Activated CD8-positive, alpha-beta memory T cell treated with anti-CD3 and anti-CD28 coated beads for 4 hours (primary cell): Measurements from ENCODE around the gene PTPN13.

Source experiments
- DNase-seq, 2 donors: peaks; one replicate each; pipeline ENCODE4 v3.0.0-alpha.2; 2020; ENCODE audit warnings: low read depth in 2 of 2

The PTPN13 gene

DNA sequence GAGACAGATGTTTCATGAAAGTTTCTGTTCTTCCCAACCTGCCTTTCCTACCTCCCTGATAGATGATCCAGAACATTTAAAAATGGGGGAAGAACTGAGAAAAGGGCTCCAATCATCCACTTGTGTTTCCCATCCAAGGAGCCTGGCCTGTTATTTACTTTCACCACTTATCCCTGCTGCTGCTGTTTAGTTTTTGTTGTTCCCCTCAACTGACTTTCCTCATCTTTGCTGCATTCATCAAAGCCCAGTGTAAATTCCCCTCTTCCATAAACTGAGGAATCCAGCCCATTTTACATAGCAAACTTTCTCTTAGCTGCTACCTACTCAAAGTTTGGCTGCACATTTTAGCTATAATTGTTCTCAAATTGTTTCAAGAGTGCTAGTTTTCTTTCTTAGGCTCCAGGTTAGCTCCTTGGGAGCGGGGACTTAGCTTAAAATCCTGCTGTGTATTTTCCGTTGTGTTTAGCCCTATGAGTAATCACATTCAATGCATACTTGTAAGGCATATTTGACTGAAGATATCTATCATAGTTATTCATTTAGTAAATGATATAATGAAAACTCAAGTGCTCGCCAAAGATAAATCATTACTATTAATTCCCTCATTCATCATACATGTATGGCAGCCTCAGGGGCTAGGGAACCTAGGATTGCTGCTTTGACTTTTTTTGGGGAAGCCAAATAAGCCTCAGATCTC, 1.4 kb upstream of the PTPN13 start:
- no peak for DNase-seq

GRCh38 chr4:86594559-86595425, 677 bp downstream of the PTPN13 start:
- no peak for DNase-seq

- no peak for DNase-seq
Observed at GRCh38 chr4:86595426-86595805, 1.3 kb downstream of the PTPN13 start.

DNA sequence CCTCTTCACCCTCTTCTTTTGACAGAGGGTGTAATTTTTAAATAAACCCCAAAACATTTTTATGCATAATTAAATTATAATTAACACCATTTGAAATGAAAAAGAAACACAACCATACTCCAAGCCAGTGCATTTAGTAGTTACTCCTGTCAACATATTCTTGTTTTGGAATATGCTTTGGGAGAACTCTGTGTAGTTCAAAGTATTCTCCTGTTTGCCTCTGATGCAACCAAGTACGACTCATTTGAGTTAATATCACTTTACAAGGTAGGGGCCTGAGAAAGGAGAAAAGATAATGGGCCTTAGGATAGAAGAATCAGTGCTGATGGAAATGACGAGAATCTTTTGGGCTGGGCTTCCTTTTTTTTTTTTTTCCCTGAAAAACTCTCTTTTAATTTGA, 2.7 kb downstream of the PTPN13 start:
- no peak for DNase-seq

DNA sequence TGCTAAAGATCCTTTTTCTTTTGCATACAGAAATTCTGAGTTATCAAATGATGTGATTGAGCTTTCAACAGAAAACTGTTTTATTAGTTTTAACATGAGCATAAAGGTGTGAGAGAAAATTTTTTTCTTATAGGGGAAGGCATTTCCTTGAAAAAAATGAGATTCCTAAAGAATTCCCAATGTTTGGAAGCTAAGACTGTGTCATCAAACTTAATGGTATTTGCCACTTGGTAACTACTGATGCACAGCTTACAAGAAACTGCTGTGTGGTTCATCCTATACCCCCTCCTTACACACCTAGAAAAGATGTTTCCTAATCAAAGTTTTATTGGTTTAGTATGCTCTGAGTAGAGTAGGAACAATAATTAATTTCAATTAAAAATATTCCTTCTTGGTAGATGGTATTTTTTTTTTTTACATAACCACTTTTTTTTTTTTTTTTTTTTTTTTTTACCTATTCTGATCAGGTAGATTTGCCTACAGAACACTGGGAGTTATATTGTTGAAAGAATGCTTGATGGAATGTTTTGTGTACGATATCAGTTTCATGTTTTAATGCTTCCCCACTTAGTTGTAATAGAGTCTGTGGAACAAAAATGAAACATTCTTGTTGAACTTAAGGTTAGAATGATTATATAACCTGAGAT, 6.0 kb downstream of the PTPN13 start:
- DNase-seq = no peak

GRCh38 chr4:86603311-86603885, 9.3 kb downstream of the PTPN13 start:
- DNase-seq = no peak

- DNase-seq = no peak
Observed at GRCh38 chr4:86606809-86607208, 12.7 kb downstream of the PTPN13 start.

DNA sequence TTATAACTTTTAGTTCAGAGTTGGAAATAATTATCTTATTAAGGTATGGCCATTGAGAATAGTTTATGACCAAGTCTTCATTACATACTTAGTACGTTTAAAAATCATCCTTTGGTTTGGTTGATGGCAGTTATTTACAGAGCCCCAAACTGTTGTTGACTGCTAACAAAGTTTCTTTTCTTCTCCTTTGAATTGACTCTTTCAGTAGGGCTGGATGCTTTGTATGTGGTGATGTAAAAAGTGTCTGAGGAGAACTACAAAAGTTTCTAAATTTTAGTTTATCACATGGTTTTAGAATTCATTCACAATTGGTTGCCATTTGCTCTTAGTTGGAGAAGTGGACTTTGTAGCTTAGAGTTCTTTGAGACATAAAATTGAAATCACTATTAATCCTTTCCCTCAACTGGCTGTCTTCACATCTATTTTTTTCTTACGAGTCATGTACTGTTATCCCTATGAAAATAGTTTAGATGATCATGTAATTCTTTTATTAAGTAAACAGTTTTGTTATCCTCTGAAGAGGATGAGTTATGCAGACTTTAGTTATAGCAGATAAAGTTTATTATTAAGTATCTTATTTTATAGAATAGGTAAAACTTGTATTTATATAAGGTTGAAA, 14.8 kb downstream of the PTPN13 start:
- DNase-seq = no peak

- DNase-seq = no peak
Observed at GRCh38 chr4:86611757-86612156, 17.6 kb downstream of the PTPN13 start.

- no peak for DNase-seq
Observed at GRCh38 chr4:86613734-86614133, 19.6 kb downstream of the PTPN13 start.

GRCh38 chr4:86614865-86615264, 20.8 kb downstream of the PTPN13 start:
- DNase-seq = no peak

DNA sequence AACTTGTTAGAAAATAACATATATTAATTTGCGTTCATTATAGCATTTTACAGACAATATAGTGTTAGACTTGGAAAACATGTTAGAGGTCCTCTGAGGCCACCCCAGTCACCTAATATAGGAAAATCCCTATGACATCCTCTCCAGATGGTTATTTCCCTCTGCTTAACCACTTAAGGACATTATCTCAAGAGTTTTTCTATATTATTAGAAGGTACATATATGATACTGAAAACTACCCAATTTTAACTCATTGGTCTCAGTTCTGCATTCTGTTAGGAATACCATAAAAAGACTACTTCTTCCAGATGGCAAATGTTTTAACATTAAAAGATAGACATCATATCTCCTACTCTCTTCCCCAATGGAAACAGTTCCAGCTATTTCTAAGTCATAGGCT, 21.4 kb downstream of the PTPN13 start:
- no peak for DNase-seq

- no peak for DNase-seq
Observed at GRCh38 chr4:86619656-86620055, 25.5 kb downstream of the PTPN13 start.

- no peak for DNase-seq
Observed at GRCh38 chr4:86621435-86621834, 27.3 kb downstream of the PTPN13 start.

DNA sequence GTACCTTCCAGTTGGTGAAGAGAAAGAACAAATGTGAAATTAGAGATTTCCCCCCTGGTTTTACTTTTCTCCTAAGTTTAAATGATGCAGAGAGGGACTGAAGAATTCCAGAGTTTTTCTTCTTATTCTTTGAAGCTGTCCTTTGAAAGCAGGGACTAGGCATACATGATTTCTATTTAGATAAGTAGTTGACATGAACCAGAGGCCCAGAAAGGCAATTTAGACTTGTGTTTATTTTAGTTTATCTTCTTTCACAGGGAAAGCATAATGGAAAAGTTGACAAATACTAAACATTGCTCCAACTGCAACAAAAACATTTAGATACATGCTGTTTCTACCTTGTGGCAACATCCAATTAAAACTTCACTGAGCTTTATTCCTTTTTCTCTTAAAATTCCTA, 32.0 kb downstream of the PTPN13 start:
- no peak for DNase-seq

- no peak for DNase-seq
Observed at GRCh38 chr4:86627462-86628135, 33.5 kb downstream of the PTPN13 start.

DNA sequence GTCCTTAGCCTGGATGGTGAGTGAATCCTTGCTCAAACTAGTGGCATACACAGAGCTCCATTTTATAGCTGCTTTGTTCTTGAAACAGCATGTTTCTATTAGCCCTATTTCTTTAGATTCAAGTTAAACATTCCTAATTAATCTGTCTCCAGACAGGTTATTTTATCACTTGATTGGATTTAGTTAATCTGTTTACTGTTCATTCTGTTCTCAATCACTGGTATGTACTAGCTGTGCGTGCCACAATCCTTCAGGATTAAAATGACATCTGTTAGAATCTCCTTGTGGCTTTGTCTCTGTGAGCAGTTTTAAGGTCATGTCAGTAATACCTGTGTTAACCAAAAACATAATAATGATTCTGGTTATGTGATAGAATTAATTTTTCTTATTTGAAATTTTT, 36.5 kb downstream of the PTPN13 start:
- no peak for DNase-seq

GRCh38 chr4:86631166-86631565, 37.1 kb downstream of the PTPN13 start:
- DNase-seq = no peak

GRCh38 chr4:86633854-86634253, 39.7 kb downstream of the PTPN13 start:
- DNase-seq = no peak

- DNase-seq = no peak
Observed at GRCh38 chr4:86640469-86640868, 46.4 kb downstream of the PTPN13 start.

GRCh38 chr4:86641516-86642090, 47.5 kb downstream of the PTPN13 start:
- no peak for DNase-seq
